A549 (cell line): ENCODE results near the gene PYROXD2. TPM values are rescaled to one million over a fixed set of nuclear protein-coding genes. Genes with fewer than 3 reads are reported as not detected.

Experiments used
- ATAC-seq, 2 experiments: fragments of 200-7000 bp in 1 of 2; fragments of >200 bp in 1 of 2; cut with Nextera tagmentation in 1 of 2; cut with Tn5 transposase in 1 of 2; 3 replicates each; pipeline versions ENCODE4 v1.8.0 to v1.9.1; 2018 to 2020; ENCODE audit warnings: mild to moderate bottlenecking in 1 of 2, moderate library complexity in 1 of 2
- CTCF ChIA-PET: fragments of 300-600 bp; sonication (Branson Sonifier 250); formaldehyde crosslinking; extraction: SDS; loops from one replicate; lab custom pipeline; 2021; ENCODE audit warnings: antibody characterized with exemption, inconsistent platforms; lab: Yijun Ruan, JAX
- POLR2A ChIA-PET: fragments of 350-600 bp; formaldehyde crosslinking; extraction: SDS; loops from one replicate; lab custom pipeline; 2021; ENCODE audit warnings: antibody characterized with exemption, inconsistent platforms; lab: Yijun Ruan, JAX
- DNase-seq, 2 experiments: peaks; one replicate each; pipeline versions ENCODE4 v3.0.0 to v3.0.0-alpha.2; 2011 to 2016; ENCODE audit warnings: low read depth in 1 of 2, low spot score in 1 of 2
- FAIRE-seq: peaks from 2 replicates; lab custom pipeline; 2011; peaks lifted over from hg19 to GRCh38; lab: Jason Lieb, UNC
- H3K27ac ChIP-seq, 2 experiments: fragments of >200 bp; sonication (Bioruptor Twin); formaldehyde crosslinking; 3 replicates each; pipeline ENCODE4 v1.5.1; 2016 to 2017
- H3K4me1 ChIP-seq: fragments of >200 bp; sonication (Bioruptor Twin); formaldehyde crosslinking; 3 replicates; pipeline ENCODE4 v1.6.1; 2016
- H3K4me2 ChIP-seq: fragments of >200 bp; sonication (Bioruptor Twin); formaldehyde crosslinking; 3 replicates; pipeline ENCODE4 v1.6.1; 2016
- H3K4me3 ChIP-seq: fragments of >200 bp; sonication (Bioruptor Twin); formaldehyde crosslinking; 3 replicates; pipeline ENCODE4 v1.5.1; 2016
- H3K9me3 ChIP-seq: fragments of >200 bp; sonication (Bioruptor Twin); formaldehyde crosslinking; 3 replicates; pipeline ENCODE4 v1.6.1; 2016
- CBX2 ChIP-seq: fragments of 200-600 bp; sonication (generic); IDR thresholded peaks from 2 replicates; pipeline ENCODE4 v1.6.1; 2016; ENCODE audit warnings: low read depth, mild to moderate bottlenecking, borderline replicate concordance
- CBX8 ChIP-seq: fragments of 200-600 bp; sonication (generic); IDR thresholded peaks from 2 replicates; pipeline ENCODE4 v1.6.1; 2016
- EHF ChIP-seq: fragments of 250-450 bp; sonication (Bioruptor Pico); IDR thresholded peaks from 2 replicates; pipeline ENCODE4 v1.5.0; 2020; ENCODE audit warnings: mild to moderate bottlenecking
- EHMT2 ChIP-seq: fragments of 200-600 bp; sonication (generic); IDR thresholded peaks from 2 replicates; pipeline ENCODE4 v1.6.1; 2016; ENCODE audit warnings: antibody characterized with exemption, low read depth, mild to moderate bottlenecking, moderate library complexity
- GATA3 ChIP-seq: IDR thresholded peaks from 2 replicates; pipeline ENCODE4 v1.6.1; 2012; ENCODE audit warnings: borderline replicate concordance
- HOXB13 ChIP-seq: fragments of 250-450 bp; sonication (Bioruptor Pico); IDR thresholded peaks from 2 replicates; pipeline ENCODE4 v1.5.0; 2020; ENCODE audit warnings: low read depth, mild to moderate bottlenecking, moderate library complexity
- JUNB ChIP-seq: fragments of >200 bp; sonication (Bioruptor Twin); formaldehyde crosslinking; IDR thresholded peaks from 2 replicates; pipeline ENCODE4 v1.6.1; 2016
- KDM5A ChIP-seq: fragments of 200-600 bp; sonication (generic); IDR thresholded peaks from 2 replicates; pipeline ENCODE4 v1.6.1; 2016; ENCODE audit warnings: antibody characterized with exemption, mild to moderate bottlenecking
- POLR2AphosphoS2 ChIP-seq: conservative IDR thresholded peaks from 2 replicates; pipeline ENCODE4 v1.6.1; 2012; ENCODE audit warnings: low read length, improper control_type of control experiment, inconsistent platforms
- RCOR1 ChIP-seq: fragments of 150-350 bp; IDR thresholded peaks from 2 replicates; pipeline ENCODE4 v1.6.1; 2014; ENCODE audit warnings: antibody characterized with exemption, low read length, low read depth
- RNF2 ChIP-seq: fragments of 200-600 bp; sonication (generic); IDR thresholded peaks from 2 replicates; pipeline ENCODE4 v1.6.1; 2016; ENCODE audit warnings: low read depth, mild to moderate bottlenecking, antibody characterized with exemption, moderate library complexity, borderline replicate concordance
- ZC3H11A ChIP-seq: fragments of 450-650 bp; IDR thresholded peaks from 2 replicates; pipeline ENCODE4 v1.6.1; 2014; ENCODE audit warnings: antibody characterized with exemption, mild to moderate bottlenecking
- WGBS: methylation state at CpG from one replicate; pipeline ENCODE4 v1.1.6; 2017; ENCODE audit errors: missing lambda C conversion rate; 5-methylcytosine and 5-hydroxymethylcytosine counted together
- polyA plus RNA-seq, 4 experiments: library from polyadenylated mRNA; depleted of rRNA in 3 of 4; stranded (reverse); fragments of >200 nt; fragmentation: RNase III in 1 of 4; extraction: RNeasy Plus Mini Kit Qiagen cat#74134 plus additional on column Dnase treatment in 1 of 4; gene quantifications; 2 replicates in 3 of 4; 3 replicates in 1 of 4; pipeline ENCODE4 v1.2.3, GENCODE V29; 2011 to 2017
- TF ChIP-seq, protein P1 (sequence below): fragments of 150-350 bp; IDR thresholded peaks from 2 replicates; pipeline ENCODE4 v1.6.1; 2014; ENCODE audit warnings: low read depth, mild to moderate bottlenecking, low read length
- TF ChIP-seq, protein P2 (sequence below): fragments of 250-450 bp; sonication (Bioruptor Pico); IDR thresholded peaks from 2 replicates; pipeline ENCODE4 v1.5.0; 2020; ENCODE audit warnings: low read depth, mild to moderate bottlenecking, moderate library complexity
- TF ChIP-seq, protein P3 (sequence below): fragments of >200 bp; sonication (Bioruptor Twin); formaldehyde crosslinking; IDR thresholded peaks from 2 replicates; pipeline ENCODE4 v1.6.1; 2016
- TF ChIP-seq, protein P4 (sequence below): IDR thresholded peaks from 2 replicates; pipeline ENCODE4 v1.6.1; 2012
- TF ChIP-seq, protein P5 (sequence below): fragments of 200-600 bp; sonication (generic); IDR thresholded peaks from 2 replicates; pipeline ENCODE4 v1.6.1; 2016; ENCODE audit warnings: antibody characterized with exemption, mild to moderate bottlenecking, moderate library complexity

The PYROXD2 gene
- polyA plus RNA-seq, 2 of the 4 experiments (the other 2 are of a cell fraction): 4.6 to 6.3 TPM

DNA sequence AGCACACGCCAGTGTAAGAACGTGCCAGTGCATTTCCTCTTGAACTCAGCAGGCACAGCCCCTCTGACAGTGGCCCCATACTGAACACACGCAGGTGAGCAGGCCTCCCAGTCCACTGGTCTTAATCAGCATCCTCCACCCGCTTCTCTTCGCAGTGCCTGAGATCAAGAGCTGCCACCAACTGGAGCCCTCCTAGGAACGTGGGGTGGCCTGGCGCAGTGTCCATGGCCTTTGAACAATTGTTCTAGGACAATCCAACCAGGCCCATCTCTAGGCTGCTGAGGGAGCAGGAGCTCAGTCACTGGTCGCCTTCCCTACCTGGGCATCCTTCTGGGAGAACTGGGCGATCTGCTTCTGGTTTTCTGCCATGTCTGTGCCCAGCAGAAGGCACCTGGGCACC is 15.2 kb downstream of the PYROXD2 start:
- WGBS: 81% methylated on average over 9 of the region's 9 CpGs
- Histone ChIP-seq H3K9me3 (no peaks in the 10 kb centered on the region), H3K4me2 (no peak overlapping the region), H3K4me1 (peaks cover 13% of the 10 kb centered on the region), H3K27ac (no peak overlapping the region), H3K4me3 (no peak overlapping the region)
- ATAC-seq: no peak
- DNase-seq: no peak
- no peak for FAIRE-seq
- TF ChIP-seq JUNB (no peak), ZC3H11A (no peak), CBX2 (no peak), HOXB13 (CRISPR knock-in tag) (no peak), KDM5A (no peak), EHMT2 (no peak)
- TF ChIP-seq, protein P1, sequence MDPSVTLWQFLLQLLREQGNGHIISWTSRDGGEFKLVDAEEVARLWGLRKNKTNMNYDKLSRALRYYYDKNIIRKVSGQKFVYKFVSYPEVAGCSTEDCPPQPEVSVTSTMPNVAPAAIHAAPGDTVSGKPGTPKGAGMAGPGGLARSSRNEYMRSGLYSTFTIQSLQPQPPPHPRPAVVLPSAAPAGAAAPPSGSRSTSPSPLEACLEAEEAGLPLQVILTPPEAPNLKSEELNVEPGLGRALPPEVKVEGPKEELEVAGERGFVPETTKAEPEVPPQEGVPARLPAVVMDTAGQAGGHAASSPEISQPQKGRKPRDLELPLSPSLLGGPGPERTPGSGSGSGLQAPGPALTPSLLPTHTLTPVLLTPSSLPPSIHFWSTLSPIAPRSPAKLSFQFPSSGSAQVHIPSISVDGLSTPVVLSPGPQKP: no peak
- TF ChIP-seq, protein P2, sequence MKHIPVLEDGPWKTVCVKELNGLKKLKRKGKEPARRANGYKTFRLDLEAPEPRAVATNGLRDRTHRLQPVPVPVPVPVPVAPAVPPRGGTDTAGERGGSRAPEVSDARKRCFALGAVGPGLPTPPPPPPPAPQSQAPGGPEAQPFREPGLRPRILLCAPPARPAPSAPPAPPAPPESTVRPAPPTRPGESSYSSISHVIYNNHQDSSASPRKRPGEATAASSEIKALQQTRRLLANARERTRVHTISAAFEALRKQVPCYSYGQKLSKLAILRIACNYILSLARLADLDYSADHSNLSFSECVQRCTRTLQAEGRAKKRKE (CRISPR knock-in tag): no peak
- ChIA-PET POLR2A (no interaction called here), CTCF (no interaction called here)

DNA sequence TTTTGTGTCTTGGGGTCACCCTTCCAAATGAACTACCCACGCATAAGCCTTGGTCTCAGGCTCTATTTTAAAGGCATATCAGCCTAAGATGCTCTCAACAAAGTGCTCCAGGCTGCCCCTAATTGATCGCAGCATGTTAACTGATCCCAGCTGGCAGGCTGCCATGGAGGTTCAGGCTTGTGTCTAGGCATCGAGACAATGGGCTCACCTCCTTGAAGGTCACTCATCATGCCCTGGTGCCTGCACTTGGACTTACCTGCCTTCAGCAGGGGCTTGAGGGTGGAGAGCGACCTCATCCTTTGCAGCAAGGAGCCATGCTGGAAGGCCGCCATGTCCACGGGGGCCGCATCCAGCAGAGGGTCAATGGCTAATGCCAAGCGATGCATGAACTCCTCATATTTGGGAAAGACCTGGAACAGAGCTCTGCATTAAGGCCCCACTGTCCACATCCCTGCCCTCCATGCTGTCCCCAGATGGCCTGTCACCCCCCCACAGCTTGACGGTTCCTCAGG is 17.8 kb downstream of the PYROXD2 start:
- no peak for TF ChIP-seq KDM5A
- TF ChIP-seq RCOR1: no peak
- TF ChIP-seq CBX8: no peak
- TF ChIP-seq, protein P3, sequence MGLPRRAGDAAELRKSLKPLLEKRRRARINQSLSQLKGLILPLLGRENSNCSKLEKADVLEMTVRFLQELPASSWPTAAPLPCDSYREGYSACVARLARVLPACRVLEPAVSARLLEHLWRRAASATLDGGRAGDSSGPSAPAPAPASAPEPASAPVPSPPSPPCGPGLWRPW: no peak
- TF ChIP-seq GATA3: no peak
- TF ChIP-seq, protein P4, sequence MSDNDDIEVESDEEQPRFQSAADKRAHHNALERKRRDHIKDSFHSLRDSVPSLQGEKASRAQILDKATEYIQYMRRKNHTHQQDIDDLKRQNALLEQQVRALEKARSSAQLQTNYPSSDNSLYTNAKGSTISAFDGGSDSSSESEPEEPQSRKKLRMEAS: no peak
- no peak for TF ChIP-seq EHF (CRISPR knock-in tag)
- no peak for TF ChIP-seq RNF2
- TF ChIP-seq, protein P5, sequence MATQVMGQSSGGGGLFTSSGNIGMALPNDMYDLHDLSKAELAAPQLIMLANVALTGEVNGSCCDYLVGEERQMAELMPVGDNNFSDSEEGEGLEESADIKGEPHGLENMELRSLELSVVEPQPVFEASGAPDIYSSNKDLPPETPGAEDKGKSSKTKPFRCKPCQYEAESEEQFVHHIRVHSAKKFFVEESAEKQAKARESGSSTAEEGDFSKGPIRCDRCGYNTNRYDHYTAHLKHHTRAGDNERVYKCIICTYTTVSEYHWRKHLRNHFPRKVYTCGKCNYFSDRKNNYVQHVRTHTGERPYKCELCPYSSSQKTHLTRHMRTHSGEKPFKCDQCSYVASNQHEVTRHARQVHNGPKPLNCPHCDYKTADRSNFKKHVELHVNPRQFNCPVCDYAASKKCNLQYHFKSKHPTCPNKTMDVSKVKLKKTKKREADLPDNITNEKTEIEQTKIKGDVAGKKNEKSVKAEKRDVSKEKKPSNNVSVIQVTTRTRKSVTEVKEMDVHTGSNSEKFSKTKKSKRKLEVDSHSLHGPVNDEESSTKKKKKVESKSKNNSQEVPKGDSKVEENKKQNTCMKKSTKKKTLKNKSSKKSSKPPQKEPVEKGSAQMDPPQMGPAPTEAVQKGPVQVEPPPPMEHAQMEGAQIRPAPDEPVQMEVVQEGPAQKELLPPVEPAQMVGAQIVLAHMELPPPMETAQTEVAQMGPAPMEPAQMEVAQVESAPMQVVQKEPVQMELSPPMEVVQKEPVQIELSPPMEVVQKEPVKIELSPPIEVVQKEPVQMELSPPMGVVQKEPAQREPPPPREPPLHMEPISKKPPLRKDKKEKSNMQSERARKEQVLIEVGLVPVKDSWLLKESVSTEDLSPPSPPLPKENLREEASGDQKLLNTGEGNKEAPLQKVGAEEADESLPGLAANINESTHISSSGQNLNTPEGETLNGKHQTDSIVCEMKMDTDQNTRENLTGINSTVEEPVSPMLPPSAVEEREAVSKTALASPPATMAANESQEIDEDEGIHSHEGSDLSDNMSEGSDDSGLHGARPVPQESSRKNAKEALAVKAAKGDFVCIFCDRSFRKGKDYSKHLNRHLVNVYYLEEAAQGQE: no peak
- no peak for TF ChIP-seq POLR2AphosphoS2
- ChIA-PET CTCF (no interaction called here), POLR2A (no interaction called here)
- FAIRE-seq: no peak
- Histone ChIP-seq H3K4me2 (no peak overlapping the region), H3K27ac (no peak overlapping the region), H3K4me3 (no peak overlapping the region), H3K9me3 (no peaks in the 10 kb centered on the region), H3K4me1 (no peaks in the 10 kb centered on the region)
- ATAC-seq: no peak
- 93% methylated on average over 8 of the region's 9 CpGs for WGBS
- DNase-seq: no peak
